Astrocyte (in vitro differentiated cells and primary cell): Measurements from ENCODE around the gene SPPL2B. TPM values are rescaled to one million over a fixed set of nuclear protein-coding genes. Genes with fewer than 3 reads are reported as not detected.

Experiments
- DNase-seq: peaks from one replicate; pipeline ENCODE4 v3.0.0-alpha.2; 2010; ENCODE audit warnings: low read depth
- FAIRE-seq: peaks from 2 replicates; lab custom pipeline; 2011; peaks lifted over from hg19 to GRCh38; lab: Jason Lieb, UNC
- H2AFZ ChIP-seq: 2 replicates; pipeline ENCODE4 v1.6.0; 2012; ENCODE audit warnings: low read depth, low read length, inconsistent platforms
- H3K27ac ChIP-seq: 2 replicates; pipeline ENCODE4 v1.5.1; 2011; ENCODE audit warnings: low read depth, low read length, inconsistent platforms
- H3K27me3 ChIP-seq: 2 replicates; pipeline ENCODE4 v1.6.0; 2011; ENCODE audit warnings: low read length, inconsistent platforms; ENCODE audit not compliant: insufficient read depth
- H3K36me3 ChIP-seq: 2 replicates; pipeline ENCODE4 v1.5.1; 2011; ENCODE audit warnings: low read length, inconsistent platforms; ENCODE audit not compliant: insufficient read depth
- H3K4me1 ChIP-seq: 2 replicates; pipeline ENCODE4 v1.5.1; 2011; ENCODE audit warnings: low read length, inconsistent platforms; ENCODE audit not compliant: insufficient read depth
- H3K4me2 ChIP-seq: 2 replicates; pipeline ENCODE4 v1.6.0; 2012; ENCODE audit warnings: low read length, inconsistent platforms
- H3K4me3 ChIP-seq: 2 replicates; pipeline ENCODE4 v1.5.1; 2011; ENCODE audit warnings: low read depth, mild to moderate bottlenecking, low read length, inconsistent platforms; ENCODE audit not compliant: insufficient read depth
- H3K79me2 ChIP-seq: 2 replicates; pipeline ENCODE4 v1.6.0; 2012; ENCODE audit warnings: mild to moderate bottlenecking, low read length, inconsistent platforms; ENCODE audit not compliant: insufficient read depth
- H3K9ac ChIP-seq: 2 replicates; pipeline ENCODE4 v1.6.0; 2012; ENCODE audit warnings: mild to moderate bottlenecking, low read length, inconsistent platforms
- H3K9me3 ChIP-seq: 2 replicates; pipeline ENCODE4 v1.5.1; 2012; ENCODE audit warnings: low read depth, mild to moderate bottlenecking, low read length, inconsistent platforms; ENCODE audit not compliant: insufficient read depth
- H4K20me1 ChIP-seq: 2 replicates; pipeline ENCODE4 v1.6.0; 2012; ENCODE audit warnings: low read length, inconsistent platforms; ENCODE audit not compliant: insufficient read depth
- H3K27ac Mint-ChIP-seq: one replicate; pipeline ENCODE4 v1.8.0; 2021; ENCODE audit warnings: mild to moderate bottlenecking, mixed read lengths; ENCODE audit not compliant: unreplicated experiment
- H3K27me3 Mint-ChIP-seq: one replicate; pipeline ENCODE4 v1.8.0; 2021; ENCODE audit warnings: low read depth, mixed read lengths; ENCODE audit not compliant: unreplicated experiment
- H3K36me3 Mint-ChIP-seq: one replicate; pipeline ENCODE4 v1.8.0; 2021; ENCODE audit warnings: low read depth, mixed read lengths; ENCODE audit not compliant: unreplicated experiment
- H3K4me1 Mint-ChIP-seq: one replicate; pipeline ENCODE4 v1.8.0; 2021; ENCODE audit warnings: low read depth, mixed read lengths; ENCODE audit not compliant: unreplicated experiment
- H3K4me3 Mint-ChIP-seq: one replicate; pipeline ENCODE4 v1.8.0; 2021; ENCODE audit warnings: mild to moderate bottlenecking, moderate library complexity, mixed read lengths; ENCODE audit not compliant: unreplicated experiment
- H3K9me3 Mint-ChIP-seq: one replicate; pipeline ENCODE4 v1.8.0; 2021; ENCODE audit warnings: mild to moderate bottlenecking, mixed read lengths; ENCODE audit not compliant: unreplicated experiment
- CTCF ChIP-seq: IDR thresholded peaks from 2 replicates; pipeline ENCODE4 v1.5.1; 2011; ENCODE audit warnings: low read depth, mild to moderate bottlenecking, inconsistent platforms, low read length, moderate library complexity; ENCODE audit not compliant: insufficient read depth
- EZH2 ChIP-seq: IDR thresholded peaks from 2 replicates; pipeline ENCODE4 v1.6.1; 2012; ENCODE audit warnings: mild to moderate bottlenecking, low read length, inconsistent platforms; ENCODE audit not compliant: insufficient read depth
- total RNA-seq: library from RNA; stranded (reverse); gene quantifications from 2 replicates; pipeline ENCODE4 v1.2.1, GENCODE V29; 2021

Gene SPPL2B
- total RNA-seq, 1 donor from 2014 or later: 55.4 TPM

- Histone ChIP-seq H3K4me1 (no peaks in the 10 kb centered on the region), H3K9me3 (no peaks in the 10 kb centered on the region), H3K4me2 (no peak overlapping the region), H3K9ac (no peak overlapping the region), H3K79me2 (no peaks in the 10 kb centered on the region), H3K27ac (no peak overlapping the region), H3K36me3 (peaks cover 7% of the 10 kb centered on the region), H2AFZ (no peak overlapping the region), H4K20me1 (peaks cover 4% of the 10 kb centered on the region), H3K27me3 (no peaks in the 10 kb centered on the region), H3K4me3 (no peak overlapping the region)
- H3K4me3 Mint-ChIP-seq: no peak overlapping the region
- no peaks in the 10 kb centered on the region for H3K36me3 Mint-ChIP-seq
- FAIRE-seq (no peak), DNase-seq (no peak)
- TF ChIP-seq CTCF (no peak), EZH2 (no peak)
- no peak overlapping the region for H3K27ac Mint-ChIP-seq
- no peaks in the 10 kb centered on the region for H3K27me3 Mint-ChIP-seq
- H3K9me3 Mint-ChIP-seq: no peaks in the 10 kb centered on the region
- H3K4me1 Mint-ChIP-seq: no peaks in the 10 kb centered on the region
Measured at GRCh38 chr19:2351591-2351990, 23.1 kb downstream of the SPPL2B start.

DNA sequence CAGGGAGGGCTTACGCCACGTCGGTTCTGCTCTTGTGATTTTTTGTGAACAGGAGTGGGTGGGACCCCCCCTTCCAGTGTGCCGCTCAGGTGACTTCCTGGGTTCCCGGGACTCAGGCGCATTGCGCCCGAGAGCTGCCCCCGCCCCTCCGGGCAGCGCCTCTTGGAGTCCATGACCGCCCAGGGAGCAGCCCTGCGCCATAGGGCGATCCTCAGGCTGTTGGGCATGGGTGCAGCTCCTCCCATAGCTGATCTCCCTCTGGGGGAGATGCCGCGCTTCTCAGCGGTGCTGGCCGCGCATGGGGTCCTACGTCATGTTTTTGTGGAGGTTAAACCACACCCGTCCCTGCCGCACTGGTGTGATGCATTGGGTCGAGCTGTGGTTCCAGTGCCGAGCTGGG lies 23.6 kb downstream of the SPPL2B start:
- H3K79me2 ChIP-seq: no peaks in the 10 kb centered on the region
- H3K27me3 Mint-ChIP-seq: no peaks in the 10 kb centered on the region
- no peak overlapping the region for H3K27ac ChIP-seq
- H3K36me3 ChIP-seq: peaks cover 3% of the 10 kb centered on the region
- H2AFZ ChIP-seq: no peak overlapping the region
- no peaks in the 10 kb centered on the region for H3K9me3 ChIP-seq
- no peak overlapping the region for H3K9ac ChIP-seq
- H3K27ac Mint-ChIP-seq: no peak overlapping the region
- H3K4me2 ChIP-seq: no peak overlapping the region
- H3K36me3 Mint-ChIP-seq: no peaks in the 10 kb centered on the region
- FAIRE-seq (no peak), DNase-seq (no peak)
- no peaks in the 10 kb centered on the region for H3K4me1 ChIP-seq
- H3K4me1 Mint-ChIP-seq: no peaks in the 10 kb centered on the region
- TF ChIP-seq EZH2: no peak
- no peaks in the 10 kb centered on the region for H3K27me3 ChIP-seq
- no peaks in the 10 kb centered on the region for H3K9me3 Mint-ChIP-seq
- H3K4me3 ChIP-seq: no peak overlapping the region
- H4K20me1 ChIP-seq: peaks cover 4% of the 10 kb centered on the region
- H3K4me3 Mint-ChIP-seq: no peak overlapping the region

- no peaks in the 10 kb centered on the region for H3K4me1 Mint-ChIP-seq
- Histone ChIP-seq H3K4me2 (no peak overlapping the region), H3K27ac (no peak overlapping the region), H2AFZ (no peak overlapping the region), H3K9ac (no peak overlapping the region), H3K4me1 (no peaks in the 10 kb centered on the region), H3K36me3 (peaks cover 3% of the 10 kb centered on the region), H3K27me3 (peaks cover under 1% of the 10 kb centered on the region), H3K9me3 (no peaks in the 10 kb centered on the region), H3K4me3 (no peak overlapping the region), H3K79me2 (no peaks in the 10 kb centered on the region), H4K20me1 (peaks cover 4% of the 10 kb centered on the region)
- no peak overlapping the region for H3K27ac Mint-ChIP-seq
- H3K4me3 Mint-ChIP-seq: no peak overlapping the region
- FAIRE-seq: no peak
- DNase-seq: no peak
- no peaks in the 10 kb centered on the region for H3K9me3 Mint-ChIP-seq
- TF ChIP-seq EZH2 (no peak), CTCF (no peak)
- no peaks in the 10 kb centered on the region for H3K27me3 Mint-ChIP-seq
- no peaks in the 10 kb centered on the region for H3K36me3 Mint-ChIP-seq
Measured at GRCh38 chr19:2353159-2353886, 24.8 kb downstream of the SPPL2B start.
